ENCODE data around the gene PNLIP. TPM values are rescaled to one million over a fixed set of nuclear protein-coding genes. Genes with fewer than 3 reads are reported as not detected.

The PNLIP gene
- total RNA-seq = not detected in 2 replicates

GRCh38 chr10:116545756-116546155, at the start of gene PNLIP:
TSS of gene PNLIP (plus strand) at chr10:116545931. CDS start at chr10:116546093, 162 bp downstream.

GRCh38 chr10:116590590-116591444, 45.1 kb downstream of the PNLIP start, which contains the start of gene PNLIPRP1:
TSS of gene PNLIPRP1 (plus strand) at chr10:116590959. CDS start at chr10:116591130, 171 bp downstream.

Other genes with a start within 250 kb of the PNLIP start
- gene CCDC172, start 221.5 kb upstream of the PNLIP start, total RNA-seq = not detected in 2 replicates
- 0.09 TPM in 1 of 2 replicates, not detected in the other for gene PNLIPRP3, start 118.1 kb upstream of the PNLIP start, total RNA-seq
- gene PNLIPRP1, start 45.0 kb downstream of the PNLIP start, total RNA-seq = not detected in 2 replicates
- gene PNLIPRP2, start 75.0 kb downstream of the PNLIP start, total RNA-seq = not detected in 2 replicates
- 11.7 and 12.1 TPM in 2 replicates for gene HSPA12A, start 196.6 kb downstream of the PNLIP start, total RNA-seq

All from smooth muscle cell of bladder (primary cell).